GM12872 (cell line): ENCODE data around the gene PLCB2.
A peak's percentile ranks its signal among the peaks of the same experiment; 100 is the strongest.

ENCODE experiments used
- CTCF ChIP-seq: IDR thresholded peaks from 3 replicates; pipeline ENCODE4 v1.5.1; 2011; ENCODE audit warnings: low read depth, mild to moderate bottlenecking, low read length, moderate library complexity; ENCODE audit not compliant: insufficient read depth

PLCB2 gene

GRCh38 chr15:40312370-40313158, 4.8 kb upstream of the PLCB2 start:
- TF ChIP-seq CTCF, result no peak

GRCh38 chr15:40310993-40311392, 3.3 kb upstream of the PLCB2 start:
- no peak for TF ChIP-seq CTCF

- TF ChIP-seq CTCF, result peak; percentile 89
Measured at GRCh38 chr15:40310001-40310959, 2.5 kb upstream of the PLCB2 start.

- TF ChIP-seq CTCF, result no peak
Measured at GRCh38 chr15:40309344-40309862, 1.7 kb upstream of the PLCB2 start.

GRCh38 chr15:40306908-40307307, 827 bp downstream of the PLCB2 start:
- TF ChIP-seq CTCF, result no peak

GRCh38 chr15:40306371-40306770, 1.4 kb downstream of the PLCB2 start:
- no peak for TF ChIP-seq CTCF

GRCh38 chr15:40305281-40305680, 2.5 kb downstream of the PLCB2 start:
- TF ChIP-seq CTCF, result no peak
